DND-41 (cell line): ENCODE measurements around the gene GPR37.

ENCODE experiments used
- ATAC-seq: fragments of 200-7000 bp; cut with Tn5 transposase; 3 replicates; pipeline ENCODE4 v1.9.1; 2021; ENCODE audit warnings: low read depth; ENCODE audit not compliant: insufficient read depth
- DNase-seq: peaks from one replicate; pipeline ENCODE4 v3.0.0-alpha.2; 2020
- H2AFZ ChIP-seq: 2 replicates; pipeline ENCODE4 v1.6.0; 2012; ENCODE audit warnings: low read depth, low read length
- H3K27ac ChIP-seq: 2 replicates; pipeline ENCODE4 v1.5.1; 2012; ENCODE audit warnings: low read length, inconsistent platforms
- H3K27me3 ChIP-seq: fragments of 200-600 bp; sonication (generic); 2 replicates; pipeline ENCODE4 v1.6.0; 2012; ENCODE audit warnings: low read length, mild to moderate bottlenecking, inconsistent platforms; ENCODE audit not compliant: insufficient read depth, poor library complexity
- H3K36me3 ChIP-seq: 2 replicates; pipeline ENCODE4 v1.5.1; 2012; ENCODE audit warnings: low read length, inconsistent platforms; ENCODE audit not compliant: insufficient read depth
- H3K4me1 ChIP-seq: 2 replicates; pipeline ENCODE4 v1.5.1; 2012; ENCODE audit warnings: mild to moderate bottlenecking, low read length; ENCODE audit not compliant: insufficient read depth
- H3K4me2 ChIP-seq: 2 replicates; pipeline ENCODE4 v1.6.0; 2012; ENCODE audit warnings: mild to moderate bottlenecking, moderate library complexity, low read length, inconsistent platforms; ENCODE audit not compliant: insufficient read depth
- H3K4me3 ChIP-seq, 2 experiments: fragments of 200-600 bp in 1 of 2; shearing (Covaris generic) in 1 of 2; 2 replicates each; pipeline ENCODE4 v1.5.1; 2012 to 2016; ENCODE audit warnings: inconsistent platforms in 2 of 2, low read length in 2 of 2, mild to moderate bottlenecking in 2 of 2, low read depth in 1 of 2, moderate library complexity in 1 of 2
- H3K79me2 ChIP-seq: 2 replicates; pipeline ENCODE4 v1.6.0; 2012; ENCODE audit warnings: low read length, inconsistent platforms; ENCODE audit not compliant: insufficient read depth
- H3K9ac ChIP-seq: 2 replicates; pipeline ENCODE4 v1.6.0; 2012; ENCODE audit warnings: low read depth, mild to moderate bottlenecking, inconsistent platforms, low read length, moderate library complexity
- H3K9me3 ChIP-seq: 2 replicates; pipeline ENCODE4 v1.5.1; 2012; ENCODE audit warnings: low read length, moderate library complexity, mild to moderate bottlenecking, inconsistent platforms; ENCODE audit not compliant: insufficient read depth, severe bottlenecking
- H4K20me1 ChIP-seq: 2 replicates; pipeline ENCODE4 v1.6.0; 2012; ENCODE audit warnings: low read length; ENCODE audit not compliant: insufficient read depth
- CTCF ChIP-seq: IDR thresholded peaks from 2 replicates; pipeline ENCODE4 v1.5.1; 2012; ENCODE audit warnings: borderline replicate concordance, low read length, moderate library complexity, mild to moderate bottlenecking; ENCODE audit not compliant: poor library complexity, severe bottlenecking; ENCODE audit errors: extremely low read depth
- EZH2 ChIP-seq: IDR thresholded peaks from 3 replicates; pipeline ENCODE4 v1.6.1; 2012; ENCODE audit warnings: borderline replicate concordance, low read depth, mild to moderate bottlenecking, moderate library complexity, low read length, inconsistent platforms; ENCODE audit not compliant: severe bottlenecking

Gene GPR37

GRCh38 chr7:124785994-124786393 lies 20.4 kb upstream of the GPR37 start:
- Histone ChIP-seq H2AFZ (no peak overlapping the region), H4K20me1 (no peaks in the 10 kb centered on the region), H3K9ac (no peak overlapping the region), H3K4me3 (no peak overlapping the region), H3K4me1 (no peaks in the 10 kb centered on the region), H3K79me2 (no peaks in the 10 kb centered on the region), H3K36me3 (no peaks in the 10 kb centered on the region), H3K27me3 (no peaks in the 10 kb centered on the region), H3K4me2 (no peak overlapping the region), H3K27ac (no peak overlapping the region), H3K9me3 (no peaks in the 10 kb centered on the region)
- TF ChIP-seq EZH2 (no peak), CTCF (no peak)
- DNase-seq, result no peak
- no peak for ATAC-seq

GRCh38 chr7:124784879-124785818 lies 19.6 kb upstream of the GPR37 start:
- Histone ChIP-seq H3K79me2 (no peaks in the 10 kb centered on the region), H3K9me3 (no peaks in the 10 kb centered on the region), H3K27ac (no peak overlapping the region), H3K27me3 (no peaks in the 10 kb centered on the region), H4K20me1 (no peaks in the 10 kb centered on the region), H3K4me3 (no peak overlapping the region), H3K36me3 (no peaks in the 10 kb centered on the region), H3K9ac (no peak overlapping the region), H3K4me1 (no peaks in the 10 kb centered on the region), H2AFZ (no peak overlapping the region), H3K4me2 (no peak overlapping the region)
- TF ChIP-seq EZH2, result no peak
- TF ChIP-seq CTCF, result peak; percentile 64
- ATAC-seq, result peak; percentile 69; the same call in 2 of the 3 replicates
- DNase-seq, result peak; percentile 20

GRCh38 chr7:124783271-124783670 lies 17.7 kb upstream of the GPR37 start:
- Histone ChIP-seq H3K4me1 (no peaks in the 10 kb centered on the region), H3K27me3 (no peaks in the 10 kb centered on the region), H3K27ac (no peak overlapping the region), H3K9me3 (no peaks in the 10 kb centered on the region), H3K4me3 (no peak overlapping the region), H2AFZ (no peak overlapping the region), H3K36me3 (no peaks in the 10 kb centered on the region), H3K9ac (no peak overlapping the region), H4K20me1 (no peaks in the 10 kb centered on the region), H3K79me2 (no peaks in the 10 kb centered on the region), H3K4me2 (no peak overlapping the region)
- ATAC-seq (no peak), DNase-seq (no peak)
- TF ChIP-seq CTCF (no peak), EZH2 (no peak)
